ENCODE data around the gene ATP11B. TPM values are rescaled to one million over a fixed set of nuclear protein-coding genes. Genes with fewer than 3 reads are reported as not detected.

Gene ATP11B
- total and polyA plus RNA-seq, 7 donors, result 4.0 to 23.9 (median 18.8) TPM

GRCh38 chr3:182935803-182936202 is 142.5 kb downstream of the ATP11B start:
- no peak for DNase-seq
- no peak overlapping the region for H3K4me3 ChIP-seq
- intact Hi-C loops (cut with DNase I), result no loop called here
- peaks cover 13% of the 10 kb centered on the region for H3K9me3 ChIP-seq
- no peak for TF ChIP-seq CTCF (IDR thresholded peaks at IDR 0.05)
- WGBS, 3 donors, result 70 to 82% (median 79%) methylated on average over 3 of the region's 3 CpGs
- peak in 2 of 4 donors; percentile 22 to 28 for ATAC-seq
- H3K4me1 ChIP-seq, result peaks cover 17% of the 10 kb centered on the region
- H3K27me3 ChIP-seq (ENCODE audit: insufficient read depth in 3 of 3, low read length in 2 of 3), result no peaks in the 10 kb centered on the region
- peak overlapping the region; percentile 66 for H3K27ac ChIP-seq
- H3K36me3 ChIP-seq (ENCODE audit: insufficient read depth in 1 of 2, low read depth in 1 of 2), result peaks cover 0 to 11% of the 10 kb centered on the region in 2 donors

- H3K27ac ChIP-seq, result peak overlapping the region; percentile 66
- peak; percentile 25 to 90 (median 70) for ATAC-seq
- WGBS, 3 donors, result 68 to 83% (median 79%) methylated on average over 4 of the region's 4 CpGs
- H3K27me3 ChIP-seq (ENCODE audit: insufficient read depth in 3 of 3, low read length in 2 of 3), result no peaks in the 10 kb centered on the region
- H3K9me3 ChIP-seq, result peaks cover 13% of the 10 kb centered on the region
- intact Hi-C loops (cut with DNase I), result no loop called here
- H3K4me1 ChIP-seq, result peaks cover 17% of the 10 kb centered on the region
- H3K4me3 ChIP-seq, result no peak overlapping the region
- no peak for DNase-seq
- TF ChIP-seq CTCF (IDR thresholded peaks at IDR 0.05), result no peak
- peaks cover 0 to 11% of the 10 kb centered on the region in 2 donors for H3K36me3 ChIP-seq (ENCODE audit: insufficient read depth in 1 of 2, low read depth in 1 of 2)
These were observed 143.1 kb downstream of the ATP11B start for GRCh38 chr3:182936239-182936917.

GRCh38 chr3:182936918-182937285 is 143.6 kb downstream of the ATP11B start:
- WGBS, 3 donors, result 71 to 77% (median 73%) methylated on average over 1 of the region's 1 CpG
- peak overlapping the region; percentile 66 for H3K27ac ChIP-seq
- peaks cover 0 to 11% of the 10 kb centered on the region in 2 donors for H3K36me3 ChIP-seq (ENCODE audit: insufficient read depth in 1 of 2, low read depth in 1 of 2)
- ATAC-seq (no peak), DNase-seq (no peak)
- H3K4me1 ChIP-seq, result peaks cover 17% of the 10 kb centered on the region
- peaks cover 12% of the 10 kb centered on the region for H3K9me3 ChIP-seq
- TF ChIP-seq CTCF (IDR thresholded peaks at IDR 0.05), result no peak
- intact Hi-C loops (cut with DNase I), result no loop called here
- H3K4me3 ChIP-seq, result no peak overlapping the region
- H3K27me3 ChIP-seq (ENCODE audit: insufficient read depth in 3 of 3, low read length in 2 of 3), result no peaks in the 10 kb centered on the region

GRCh38 chr3:182937293-182938051 is 144.2 kb downstream of the ATP11B start:
- peaks cover 6% of the 10 kb centered on the region for H3K9me3 ChIP-seq
- H3K36me3 ChIP-seq (ENCODE audit: insufficient read depth in 1 of 2, low read depth in 1 of 2), result peaks cover 0 to 11% of the 10 kb centered on the region in 2 donors
- no peaks in the 10 kb centered on the region for H3K27me3 ChIP-seq (ENCODE audit: insufficient read depth in 3 of 3, low read length in 2 of 3)
- 47 to 61% (median 58%) methylated on average over 3 of the region's 3 CpGs for WGBS, 3 donors
- no peak overlapping the region for H3K4me3 ChIP-seq
- TF ChIP-seq CTCF (IDR thresholded peaks at IDR 0.05), result no peak
- H3K4me1 ChIP-seq, result peaks cover 17% of the 10 kb centered on the region
- ATAC-seq, result peak in 2 of 4 donors; percentile 60 to 80
- no peak overlapping the region for H3K27ac ChIP-seq
- no peak for DNase-seq
- intact Hi-C loops (cut with DNase I), result no loop called here
